Spleen (tissue), 7 donors: ENCODE results near the gene A4GALT.
A peak's percentile ranks its signal among the peaks of the same experiment; 100 is the strongest.

ENCODE experiments used
- CTCF ChIP-seq, 11 experiments: fragments of 200-600 bp in 7 of 11; fragments of 450-650 bp in 4 of 11; sonication (generic) in 4 of 11; IDR thresholded peaks in 8 of 11; conservative IDR thresholded peaks in 3 of 11; 1 replicate in 7 of 11; 2 replicates in 4 of 11; pipeline versions ENCODE4 v1.4.0 to v1.8.0; 2016 to 2021; ENCODE audit warnings: antibody characterized with exemption in 11 of 11, inconsistent platforms in 4 of 11, mild to moderate bottlenecking in 1 of 11
- POLR2A ChIP-seq, 3 donors: fragments of 450-650 bp; IDR thresholded peaks; one replicate each; pipeline ENCODE4 v1.5.1; 2017; ENCODE audit warnings: antibody characterized with exemption in 3 of 3, mild to moderate bottlenecking in 1 of 3
- POLR2AphosphoS5 ChIP-seq, 3 donors: sonication (generic); formaldehyde crosslinking; IDR thresholded peaks; one replicate each; pipeline ENCODE4 v1.5.1; 2017; ENCODE audit warnings: antibody characterized with exemption in 3 of 3
- donor health status: DM: no; HTN: no; CAD: no; lungs with moderate emphysema.
- donor health status: DM: no; HTN: no; CAD: no.
- donor health status: DM: no; HTN: no; CAD: no.

GRCh38 chr22:42648368-42649245, 72.1 kb downstream of the A4GALT start:
- no peak for TF ChIP-seq CTCF (IDR thresholded peaks at IDR 0.05 in 8 of 11, conservative IDR thresholded peaks at IDR 0.05 in 3 of 11)
- peak; percentile 49 to 60 (median 55) for TF ChIP-seq POLR2AphosphoS5 (IDR thresholded peaks at IDR 0.05)
- TF ChIP-seq POLR2A (IDR thresholded peaks at IDR 0.05), result no peak
